K562 (cell line): ENCODE data around the gene TBCCD1. TPM values are rescaled to one million over a fixed set of nuclear protein-coding genes. Genes with fewer than 3 reads are reported as not detected.

Experiments
- ATF3 ChIP-seq, 2 experiments: fragments of 450-650 bp in 1 of 2; sonication (generic) in 1 of 2; formaldehyde crosslinking in 1 of 2; IDR thresholded peaks in 1 of 2; conservative IDR thresholded peaks in 1 of 2; 2 replicates each; pipeline versions ENCODE4 v1.6.1 to v1.8.1; 2016 to 2023; ENCODE audit warnings: mild to moderate bottlenecking in 2 of 2, moderate library complexity in 2 of 2, inconsistent platforms in 1 of 2, missing genetic modification reagents in 1 of 2
- BRCA1 ChIP-seq, 2 experiments: fragments of 450-650 bp in 1 of 2; sonication (generic) in 1 of 2; formaldehyde crosslinking in 1 of 2; IDR thresholded peaks; 2 replicates each; pipeline versions ENCODE4 v1.5.0 to v1.6.1; 2017 to 2020; ENCODE audit warnings: mild to moderate bottlenecking in 1 of 2, missing genetic modification reagents in 1 of 2
- CBX2 ChIP-seq: fragments of 200-600 bp; sonication (generic); IDR thresholded peaks from one replicate; pipeline ENCODE4 v1.6.1; 2012; ENCODE audit warnings: mild to moderate bottlenecking, low read length, inconsistent platforms; ENCODE audit not compliant: insufficient read depth, poor library complexity, severe bottlenecking
- CREB5 ChIP-seq: fragments of 250-450 bp; sonication (Bioruptor Pico); IDR thresholded peaks from 2 replicates; pipeline ENCODE4 v1.5.0; 2020; ENCODE audit warnings: mild to moderate bottlenecking
- E2F4 ChIP-seq: sonication (generic); formaldehyde crosslinking; IDR thresholded peaks from 2 replicates; pipeline ENCODE4 v1.8.0; 2022; ENCODE audit warnings: mild to moderate bottlenecking, low read depth, missing genetic modification reagents
- HCFC1 ChIP-seq: IDR thresholded peaks from 2 replicates; pipeline ENCODE4 v1.6.1; 2012; ENCODE audit warnings: low read depth, low read length, improper control_type of control experiment
- HMG20B ChIP-seq: fragments of 250-450 bp; sonication (Bioruptor Pico); IDR thresholded peaks from 2 replicates; pipeline ENCODE4 v1.5.0; 2021; ENCODE audit warnings: mild to moderate bottlenecking
- ILF3 ChIP-seq: fragments of 450-650 bp; IDR thresholded peaks from 2 replicates; pipeline ENCODE4 v1.6.1; 2018; ENCODE audit warnings: antibody characterized with exemption, mild to moderate bottlenecking, moderate library complexity, borderline replicate concordance
- JUNB ChIP-seq: fragments of 450-650 bp; formaldehyde crosslinking; conservative IDR thresholded peaks from 2 replicates; pipeline ENCODE4 v1.4.0; 2020; ENCODE audit warnings: mild to moderate bottlenecking
- JUND ChIP-seq, 2 experiments: IDR thresholded peaks; 2 replicates in 1 of 2; 3 replicates in 1 of 2; pipeline ENCODE4 v1.6.1; 2011; ENCODE audit warnings: borderline replicate concordance in 2 of 2, low read depth in 2 of 2, low read length in 2 of 2, improper control_type of control experiment in 1 of 2, missing biosample characterization in 1 of 2, missing genetic modification characterization in 1 of 2, missing genetic modification reagents in 1 of 2
- KLF1 ChIP-seq: fragments of 450-650 bp; IDR thresholded peaks from 2 replicates; pipeline ENCODE4 v1.6.1; 2016; ENCODE audit warnings: missing genetic modification characterization, missing compliant biosample characterization
- KLF13 ChIP-seq: fragments of 450-650 bp; IDR thresholded peaks from 2 replicates; pipeline ENCODE4 v1.6.1; 2016; ENCODE audit warnings: missing genetic modification characterization, low read depth, mild to moderate bottlenecking, missing compliant biosample characterization, moderate library complexity, borderline replicate concordance
- MIER1 ChIP-seq: fragments of 450-650 bp; IDR thresholded peaks from 2 replicates; pipeline ENCODE4 v1.6.1; 2016; ENCODE audit warnings: antibody characterized with exemption, mild to moderate bottlenecking, low read depth
- NEUROD1 ChIP-seq: fragments of 150-350 bp; IDR thresholded peaks from 2 replicates; pipeline ENCODE4 v1.6.1; 2014; ENCODE audit warnings: borderline replicate concordance, low read length, low read depth; ENCODE audit not compliant: partially characterized antibody
- NR2C1 ChIP-seq, 2 experiments: fragments of 450-650 bp; IDR thresholded peaks; 2 replicates each; pipeline ENCODE4 v1.6.1; 2017; ENCODE audit warnings: mild to moderate bottlenecking in 2 of 2, antibody characterized with exemption in 1 of 2, inconsistent platforms in 1 of 2, missing compliant biosample characterization in 1 of 2, missing genetic modification characterization in 1 of 2
- SAP30 ChIP-seq: fragments of 200-600 bp; sonication (generic); IDR thresholded peaks from 2 replicates; pipeline ENCODE4 v1.6.1; 2012; ENCODE audit warnings: borderline replicate concordance, low read depth, mild to moderate bottlenecking, moderate library complexity, low read length, control low read depth, inconsistent platforms; ENCODE audit not compliant: insufficient read depth, poor library complexity, severe bottlenecking
- SMAD2 ChIP-seq: fragments of 150-350 bp; IDR thresholded peaks from 2 replicates; pipeline ENCODE4 v1.6.1; 2014; ENCODE audit warnings: low read depth, mild to moderate bottlenecking, low read length
- TCF7L2 ChIP-seq: fragments of 150-350 bp; IDR thresholded peaks from 2 replicates; pipeline ENCODE4 v1.6.1; 2016; ENCODE audit warnings: low read depth, mild to moderate bottlenecking, low read length, moderate library complexity
- ZC3H8 ChIP-seq: fragments of 450-650 bp; IDR thresholded peaks from 2 replicates; pipeline ENCODE4 v1.6.1; 2017
- ZEB2 ChIP-seq: fragments of 450-650 bp; IDR thresholded peaks from 2 replicates; pipeline ENCODE4 v1.6.1; 2016
- ZNF280A ChIP-seq: fragments of 450-650 bp; IDR thresholded peaks from 2 replicates; pipeline ENCODE4 v1.6.1; 2018; ENCODE audit warnings: mild to moderate bottlenecking, low read depth; ENCODE audit not compliant: partially characterized antibody
- polyA plus RNA-seq, 8 experiments: library from polyadenylated mRNA; depleted of rRNA in 4 of 8; stranded (reverse) in 5 of 8; unstranded in 3 of 8; fragments of >200 nt; fragmentation: Nextera tagmentation in 2 of 8; fragmentation: Illumina TruSeq in 1 of 8; extraction: Ambion mirVana in 2 of 8; extraction: Trizol in 1 of 8; gene quantifications; 2 replicates each; pipeline versions ENCODE4 v1.2.1 to v1.2.3, GENCODE V29; 2011 to 2014; ENCODE audit warnings: inconsistent platforms in 1 of 8, missing spikeins in 1 of 8
- total RNA-seq, 7 experiments: library from RNA; depleted of rRNA in 6 of 7; stranded (reverse); fragments of >200 nt in 6 of 7; fragmentation: Illumina TruSeq in 2 of 7; extraction: Trizol in 2 of 7; gene quantifications; 2 replicates each; pipeline versions ENCODE4 v1.2.1 to v1.2.3, GENCODE V29; 2011 to 2021; ENCODE audit warnings: low replicate concordance in 1 of 7

The TBCCD1 gene
- total and polyA plus RNA-seq, 9 of the 15 experiments (the other 6 are each of a cell fraction or from before 2014, with no cell fraction given): 17.7 to 31.1 (median 21.2) TPM

- no peak for TF ChIP-seq E2F4 (CRISPR knock-in tag)
- TF ChIP-seq TCF7L2: no peak
- no peak for TF ChIP-seq CBX2
- TF ChIP-seq JUND (IDR thresholded peaks at IDR 0.05; ENCODE audit: borderline replicate concordance, low read depth, low read length): peak; percentile 90
- TF ChIP-seq JUND (tag; IDR thresholded peaks at IDR 0.05; ENCODE audit: borderline replicate concordance, low read depth, low read length): peak; percentile 85; the same call in 1 of the 3 replicates
- TF ChIP-seq HMG20B (CRISPR knock-in tag): no peak
- no peak for TF ChIP-seq NEUROD1
- TF ChIP-seq HCFC1: no peak
- TF ChIP-seq ZEB2: peak; percentile 79
- no peak for TF ChIP-seq KLF1 (tag)
- no peak for TF ChIP-seq ZNF280A
- TF ChIP-seq SAP30: no peak
- TF ChIP-seq ILF3: no peak
- no peak for TF ChIP-seq ZC3H8
- no peak for TF ChIP-seq SMAD2
- no peak for TF ChIP-seq KLF13 (tag)
- no peak for TF ChIP-seq BRCA1 (IDR thresholded peaks at IDR 0.05)
- TF ChIP-seq BRCA1 (CRISPR knock-in tag; IDR thresholded peaks at IDR 0.05): no peak
- TF ChIP-seq JUNB (CRISPR knock-in tag): no peak
- TF ChIP-seq NR2C1 (IDR thresholded peaks at IDR 0.05): no peak
- TF ChIP-seq NR2C1 (tag; IDR thresholded peaks at IDR 0.05): 0 out of 2 replicates have a peak, but pooled peaks have one; percentile 17
- no peak for TF ChIP-seq MIER1
- no peak; the same call in 1 of the 2 replicates for TF ChIP-seq CREB5 (CRISPR knock-in tag)
- peak; percentile 96 for TF ChIP-seq ATF3 (IDR thresholded peaks at IDR 0.05)
- TF ChIP-seq ATF3 (CRISPR knock-in tag; conservative IDR thresholded peaks at IDR 0.05): no peak
Observed at GRCh38 chr3:186596568-186597287, 29.6 kb upstream of the TBCCD1 start (continued).
